Muscle layer of colon (tissue), 2 donors: ENCODE results near the gene TAF7.
A peak's percentile ranks its signal among the peaks of the same experiment; 100 is the strongest.
"Not testable (repeated sequence)": the region's sequence is repeated elsewhere in the genome, so short reads cannot be mapped to it uniquely, and the experiment has no call there.

Source experiments
- H3K27ac ChIP-seq: one replicate; pipeline ENCODE4 v1.7.0; 2013; ENCODE audit warnings: low read depth, mild to moderate bottlenecking, low read length, moderate library complexity
- H3K27me3 ChIP-seq, 2 donors: one replicate each; pipeline ENCODE4 v1.7.0; 2013; ENCODE audit warnings: low read length in 2 of 2, mild to moderate bottlenecking in 2 of 2; ENCODE audit not compliant: insufficient read depth in 2 of 2, control insufficient read depth in 1 of 2
- H3K36me3 ChIP-seq: one replicate; pipeline ENCODE4 v1.7.0; 2013; ENCODE audit warnings: mild to moderate bottlenecking, low read length; ENCODE audit not compliant: insufficient read depth
- H3K4me1 ChIP-seq: one replicate; pipeline ENCODE4 v1.7.0; 2013; ENCODE audit warnings: mild to moderate bottlenecking, low read length; ENCODE audit not compliant: insufficient read depth
- H3K4me3 ChIP-seq, 2 donors: one replicate each; pipeline ENCODE4 v1.7.0; 2013; ENCODE audit warnings: low read length in 2 of 2, low read depth in 1 of 2, mild to moderate bottlenecking in 1 of 2, moderate library complexity in 1 of 2
- H3K9ac ChIP-seq: one replicate; pipeline ENCODE4 v1.7.0; 2013; ENCODE audit warnings: low read length
- H3K9me3 ChIP-seq: one replicate; pipeline ENCODE4 v1.7.0; 2013; ENCODE audit warnings: mild to moderate bottlenecking, low read length
- donor health status: abdominal sarcoma.
- donor health status: Adenocarcinoma of cecum.

The TAF7 gene

GRCh38 chr5:141330299-141331080, 9.9 kb upstream of the TAF7 start, which contains the start of gene PCDHGA1:
Gene PCDHGA1, plus strand, starts transcription at chr5:141330514.
- H3K4me3 ChIP-seq, result peak within 1 kb of the TSS in 1 of 2 donors; percentile 25
- peaks cover 46% of the 10 kb centered on the region for H3K9me3 ChIP-seq
- H3K36me3 ChIP-seq, result no peaks in the 10 kb centered on the region
- H3K4me1 ChIP-seq, result no peaks in the 10 kb centered on the region
- no peak within 1 kb of the TSS for H3K27ac ChIP-seq
- no peak within 1 kb of the TSS for H3K9ac ChIP-seq
- H3K27me3 ChIP-seq, result no peaks in the 10 kb centered on the region

DNA sequence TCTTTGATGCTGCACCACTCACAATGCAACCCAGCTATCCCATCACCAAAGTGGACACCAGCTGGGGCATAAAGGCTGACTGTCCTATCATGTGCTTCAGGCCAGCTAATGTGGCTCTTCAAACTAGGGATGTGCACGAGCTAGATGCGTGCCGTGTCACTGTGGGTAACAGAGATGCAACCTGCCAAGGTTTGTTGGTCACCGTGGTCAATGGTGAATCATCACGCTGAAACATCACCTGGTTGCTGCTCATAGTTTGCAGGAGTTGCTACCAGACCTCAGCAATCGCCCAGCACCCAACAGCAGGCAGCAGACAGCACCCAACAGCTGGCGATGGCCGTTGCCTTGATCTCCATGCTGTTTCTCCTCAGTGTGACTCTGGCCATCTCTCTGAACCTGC, 7.6 kb upstream of the TAF7 start:
- Histone ChIP-seq H3K4me1 (no peaks in the 10 kb centered on the region), H3K36me3 (no peaks in the 10 kb centered on the region), H3K9ac (no peak overlapping the region), H3K27ac (no peak overlapping the region), H3K4me3 (peak overlapping the region in 1 of 2 donors; percentile 28), H3K27me3 (no peaks in the 10 kb centered on the region), H3K9me3 (peaks cover 39% of the 10 kb centered on the region)

DNA sequence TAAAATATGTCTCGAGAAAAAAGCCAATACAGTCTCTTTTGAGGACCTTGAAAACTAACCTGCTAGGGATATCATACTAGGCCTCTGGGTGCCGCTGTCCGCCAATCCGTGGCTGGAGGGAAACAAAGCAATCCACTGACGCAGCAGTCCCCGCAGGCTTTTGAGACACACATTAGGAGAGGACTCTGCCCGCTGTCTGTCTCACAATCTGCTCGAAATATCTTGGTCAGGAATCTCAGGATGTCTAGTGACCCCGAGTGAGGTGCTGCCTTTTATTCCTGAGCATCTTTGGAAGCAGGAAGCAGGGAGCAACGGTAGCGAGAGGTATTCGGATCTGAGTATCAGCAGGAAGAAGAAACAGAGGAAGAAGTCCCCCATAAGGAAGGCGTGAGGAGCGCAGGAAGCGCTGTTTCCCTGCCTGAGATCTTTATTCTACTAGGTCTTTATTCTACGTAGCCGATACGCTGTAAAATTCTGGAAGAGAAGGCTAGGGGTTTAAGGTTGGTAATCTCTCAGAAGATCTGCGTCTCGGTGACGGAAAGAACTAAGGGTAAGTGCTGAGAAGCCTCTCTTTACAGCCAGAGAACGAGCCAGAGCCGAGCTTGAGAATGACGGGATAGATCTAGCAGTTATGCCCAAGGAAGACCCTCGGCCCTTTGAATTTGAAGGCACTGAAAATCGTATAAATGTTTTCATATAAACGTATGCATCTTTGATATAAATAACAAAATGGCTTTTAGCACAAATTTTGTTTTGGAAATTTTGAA, 5.7 kb upstream of the TAF7 start:
- peak overlapping the region; percentile 37 to 72 for H3K4me3 ChIP-seq
- no peaks in the 10 kb centered on the region for H3K36me3 ChIP-seq
- no peak overlapping the region for H3K27ac ChIP-seq
- peaks cover 36% of the 10 kb centered on the region for H3K9me3 ChIP-seq
- H3K4me1 ChIP-seq, result no peaks in the 10 kb centered on the region
- no peaks in the 10 kb centered on the region for H3K27me3 ChIP-seq
- peak overlapping the region; percentile 38 for H3K9ac ChIP-seq

GRCh38 chr5:141322261-141322660, 1.7 kb upstream of the TAF7 start:
- peaks cover 37% of the 10 kb centered on the region for H3K9me3 ChIP-seq

GRCh38 chr5:141319699-141320098, 885 bp downstream of the TAF7 start:
- H3K36me3 ChIP-seq, result peaks cover 19% of the 10 kb centered on the region
- H3K9me3 ChIP-seq, result peaks cover 51% of the 10 kb centered on the region
- H3K9ac ChIP-seq, result no peak overlapping the region
- H3K4me3 ChIP-seq, result peak overlapping the region; percentile 98
- H3K4me1 ChIP-seq, result no peaks in the 10 kb centered on the region
- no peaks in the 10 kb centered on the region for H3K27me3 ChIP-seq
- no peak overlapping the region for H3K27ac ChIP-seq

More at GRCh38 chr5:141322261-141322660, 1.7 kb upstream of the TAF7 start:
- Histone ChIP-seq H3K4me3 (no peak overlapping the region), H3K9ac (no peak overlapping the region), H3K27ac (no peak overlapping the region), H3K36me3 (peaks cover 19% of the 10 kb centered on the region), H3K27me3 (no peaks in the 10 kb centered on the region), H3K4me1 (no peaks in the 10 kb centered on the region)

- no peaks in the 10 kb centered on the region for H3K4me1 ChIP-seq
- peaks cover 52% of the 10 kb centered on the region for H3K9me3 ChIP-seq
- H3K27me3 ChIP-seq, result no peaks in the 10 kb centered on the region
- no peak overlapping the region for H3K9ac ChIP-seq
- H3K4me3 ChIP-seq, result peak overlapping the region; percentile 98
- no peak overlapping the region for H3K27ac ChIP-seq
- H3K36me3 ChIP-seq, result peaks cover 19% of the 10 kb centered on the region
Measured at GRCh38 chr5:141319202-141319601, 1.4 kb downstream of the TAF7 start.

GRCh38 chr5:141316963-141317362, 3.6 kb downstream of the TAF7 start:
- H3K36me3 ChIP-seq, result peaks cover 19% of the 10 kb centered on the region

DNA sequence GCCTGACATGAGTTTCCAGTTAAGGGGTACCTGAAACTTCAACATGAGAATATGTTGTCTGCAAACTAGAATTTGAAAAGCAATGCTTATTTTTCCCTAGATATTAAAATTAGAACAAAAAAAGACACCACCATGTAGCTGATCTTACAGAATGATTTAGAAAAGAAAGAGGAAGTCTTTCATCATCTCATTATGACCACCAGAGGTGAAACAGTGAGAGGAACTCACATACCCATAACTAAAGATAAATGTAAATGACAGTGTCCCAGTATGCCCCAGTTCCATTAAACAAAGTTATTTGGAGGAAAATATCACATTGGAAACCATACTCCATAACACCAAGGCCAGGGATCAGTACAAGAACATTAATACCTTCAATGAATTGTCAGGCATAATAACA, 6.9 kb downstream of the TAF7 start:
- no peak overlapping the region for H3K27ac ChIP-seq
- H3K27me3 ChIP-seq, result no peaks in the 10 kb centered on the region
- peaks cover 52% of the 10 kb centered on the region for H3K9me3 ChIP-seq
- no peak overlapping the region for H3K9ac ChIP-seq
- peaks cover 6% of the 10 kb centered on the region for H3K36me3 ChIP-seq
- H3K4me3 ChIP-seq, result no peak overlapping the region
- H3K4me1 ChIP-seq, result no peaks in the 10 kb centered on the region

More at GRCh38 chr5:141316963-141317362, 3.6 kb downstream of the TAF7 start:
- H3K4me3 ChIP-seq, H3K27ac ChIP-seq, H3K4me1 ChIP-seq, H3K9ac ChIP-seq, H3K27me3 ChIP-seq: not testable (repeated sequence)
- peaks cover 55% of the 10 kb centered on the region for H3K9me3 ChIP-seq

DNA sequence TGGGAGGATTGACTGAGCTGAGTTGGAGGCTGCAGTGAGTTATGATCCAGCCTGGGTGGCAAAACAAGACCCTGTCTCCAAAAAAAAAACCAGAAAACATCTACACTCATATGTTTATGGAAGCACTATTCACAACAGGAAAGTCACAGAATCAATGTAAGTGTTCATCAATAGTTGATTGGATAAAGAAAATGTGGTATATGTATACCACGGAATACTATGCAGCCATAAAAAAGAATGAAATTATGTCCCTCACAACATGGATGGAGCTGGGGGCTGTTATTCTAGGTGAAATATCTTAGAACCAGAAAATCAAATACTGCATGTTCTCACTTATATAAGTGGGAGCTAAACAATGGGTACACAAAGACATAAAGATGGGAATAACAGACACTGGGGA, 14.0 kb downstream of the TAF7 start:
- Histone ChIP-seq H3K27me3 (no peaks in the 10 kb centered on the region), H3K36me3 (no peaks in the 10 kb centered on the region), H3K9me3 (peaks cover 41% of the 10 kb centered on the region), H3K4me3 (no peak overlapping the region), H3K27ac (no peak overlapping the region), H3K9ac (no peak overlapping the region), H3K4me1 (no peaks in the 10 kb centered on the region)

DNA sequence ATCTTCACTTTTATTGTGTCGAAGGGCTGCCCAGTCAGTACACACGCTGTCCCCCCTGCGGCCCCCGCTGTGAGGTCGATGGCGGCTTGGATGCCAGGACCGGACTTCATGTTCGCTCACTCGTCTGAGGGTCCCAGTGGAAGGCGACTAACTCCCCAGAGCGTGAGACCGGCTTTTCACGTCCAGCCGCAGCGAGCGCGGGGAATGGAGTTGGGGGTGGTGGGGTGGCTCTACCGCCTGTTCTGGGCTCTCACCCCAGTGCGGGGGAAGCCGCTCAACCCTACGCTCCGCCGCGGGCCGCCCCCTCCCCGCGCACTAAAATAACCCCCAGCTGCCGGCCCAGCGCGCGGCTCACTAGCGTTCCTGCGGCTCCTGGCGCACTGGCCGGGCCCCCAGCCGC, 16.8 kb downstream of the TAF7 start, which contains the start of gene SLC25A2:
Gene SLC25A2, minus strand, starts transcription at position 294 of the 400 bp plus-strand sequence. Its CDS starts 184 bp downstream, at position 110.
- Histone ChIP-seq H3K36me3 (no peaks in the 10 kb centered on the region), H3K27ac (no peak within 1 kb of the TSS), H3K27me3 (no peaks in the 10 kb centered on the region), H3K4me3 (peak within 1 kb of the TSS in 1 of 2 donors; percentile 25), H3K4me1 (no peaks in the 10 kb centered on the region), H3K9ac (no peak within 1 kb of the TSS), H3K9me3 (peaks cover 35% of the 10 kb centered on the region)

DNA sequence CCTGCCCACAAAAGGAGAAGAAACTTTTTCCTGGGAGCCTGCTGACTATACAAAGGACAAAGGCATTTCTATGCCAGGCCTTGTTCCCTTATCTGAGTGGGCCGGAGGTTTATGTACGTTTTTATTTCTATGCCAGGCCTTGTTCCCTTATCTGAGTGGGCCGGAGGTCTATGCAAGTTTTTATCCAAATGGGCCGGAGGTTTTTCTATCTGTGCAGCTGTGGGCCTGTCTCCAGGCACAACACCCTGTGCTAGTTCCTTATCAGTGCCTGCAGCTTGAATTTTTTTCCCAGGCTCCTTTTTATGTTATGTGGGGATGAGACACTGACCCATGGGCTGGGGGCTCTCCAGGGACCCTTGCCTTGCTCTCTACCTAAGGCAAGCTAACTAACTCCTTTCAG, 22.2 kb downstream of the TAF7 start:
- no peaks in the 10 kb centered on the region for H3K27me3 ChIP-seq
- H3K36me3 ChIP-seq, result no peaks in the 10 kb centered on the region
- H3K9me3 ChIP-seq, result peaks cover 27% of the 10 kb centered on the region
- no peaks in the 10 kb centered on the region for H3K4me1 ChIP-seq
- H3K4me3 ChIP-seq, result no peak overlapping the region
- no peak overlapping the region for H3K9ac ChIP-seq
- H3K27ac ChIP-seq, result no peak overlapping the region
